ENCODE measurements around the gene TUBG2. TPM values are rescaled to one million over a fixed set of nuclear protein-coding genes. Genes with fewer than 3 reads are reported as not detected.

TUBG2 gene
- total and polyA plus RNA-seq, 2 experiments from 2014 or later, result 62.7 to 67.4 TPM

- H3K27me3 ChIP-seq, result no peaks in the 10 kb centered on the region
- H3K27ac ChIP-seq, result no peak overlapping the region
- H3K36me3 ChIP-seq, result peaks cover 34% of the 10 kb centered on the region
Observed at GRCh38 chr17:42699415-42699740, 40.3 kb downstream of the TUBG2 start.

GRCh38 chr17:42700586-42701289, 41.7 kb downstream of the TUBG2 start:
- Histone ChIP-seq H3K27ac (no peak overlapping the region), H3K9me3 (ENCODE audit: low read depth) (no peaks in the 10 kb centered on the region), H3K36me3 (peaks cover 36% of the 10 kb centered on the region), H3K4me1 (ENCODE audit: low read depth) (no peaks in the 10 kb centered on the region), H3K4me3 (no peak overlapping the region), H3K27me3 (no peaks in the 10 kb centered on the region)
- DNase-seq (ENCODE audit: low read depth in 1 of 2, low spot score in 1 of 2), result no peak
- TF ChIP-seq, protein P1, sequence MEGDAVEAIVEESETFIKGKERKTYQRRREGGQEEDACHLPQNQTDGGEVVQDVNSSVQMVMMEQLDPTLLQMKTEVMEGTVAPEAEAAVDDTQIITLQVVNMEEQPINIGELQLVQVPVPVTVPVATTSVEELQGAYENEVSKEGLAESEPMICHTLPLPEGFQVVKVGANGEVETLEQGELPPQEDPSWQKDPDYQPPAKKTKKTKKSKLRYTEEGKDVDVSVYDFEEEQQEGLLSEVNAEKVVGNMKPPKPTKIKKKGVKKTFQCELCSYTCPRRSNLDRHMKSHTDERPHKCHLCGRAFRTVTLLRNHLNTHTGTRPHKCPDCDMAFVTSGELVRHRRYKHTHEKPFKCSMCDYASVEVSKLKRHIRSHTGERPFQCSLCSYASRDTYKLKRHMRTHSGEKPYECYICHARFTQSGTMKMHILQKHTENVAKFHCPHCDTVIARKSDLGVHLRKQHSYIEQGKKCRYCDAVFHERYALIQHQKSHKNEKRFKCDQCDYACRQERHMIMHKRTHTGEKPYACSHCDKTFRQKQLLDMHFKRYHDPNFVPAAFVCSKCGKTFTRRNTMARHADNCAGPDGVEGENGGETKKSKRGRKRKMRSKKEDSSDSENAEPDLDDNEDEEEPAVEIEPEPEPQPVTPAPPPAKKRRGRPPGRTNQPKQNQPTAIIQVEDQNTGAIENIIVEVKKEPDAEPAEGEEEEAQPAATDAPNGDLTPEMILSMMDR (IDR thresholded peaks at IDR 0.05; ENCODE audit: low read depth, low read length), result no peak

More at GRCh38 chr17:42699415-42699740, 40.3 kb downstream of the TUBG2 start:
- H3K4me3 ChIP-seq, result no peak overlapping the region
- H3K9me3 ChIP-seq (ENCODE audit: low read depth), result no peaks in the 10 kb centered on the region
- TF ChIP-seq, protein P1 (IDR thresholded peaks at IDR 0.05; ENCODE audit: low read depth, low read length), result no peak
- DNase-seq (ENCODE audit: low read depth in 1 of 2, low spot score in 1 of 2), result no peak
- no peaks in the 10 kb centered on the region for H3K4me1 ChIP-seq (ENCODE audit: low read depth)

- Histone ChIP-seq H3K9me3 (ENCODE audit: low read depth) (no peaks in the 10 kb centered on the region), H3K4me1 (ENCODE audit: low read depth) (no peaks in the 10 kb centered on the region), H3K27me3 (no peaks in the 10 kb centered on the region), H3K4me3 (no peak overlapping the region), H3K27ac (no peak overlapping the region), H3K36me3 (peaks cover 37% of the 10 kb centered on the region)
- TF ChIP-seq, protein P1 (IDR thresholded peaks at IDR 0.05; ENCODE audit: low read depth, low read length), result no peak
- DNase-seq (ENCODE audit: low read depth in 1 of 2, low spot score in 1 of 2), result no peak
Observed at GRCh38 chr17:42702446-42702845, 43.4 kb downstream of the TUBG2 start.

- H3K27ac ChIP-seq, result no peak overlapping the region
- no peaks in the 10 kb centered on the region for H3K27me3 ChIP-seq
- H3K36me3 ChIP-seq, result peaks cover 42% of the 10 kb centered on the region
- no peaks in the 10 kb centered on the region for H3K4me1 ChIP-seq (ENCODE audit: low read depth)
- no peak overlapping the region for H3K4me3 ChIP-seq
- no peak for DNase-seq (ENCODE audit: low read depth in 1 of 2, low spot score in 1 of 2)
- no peaks in the 10 kb centered on the region for H3K9me3 ChIP-seq (ENCODE audit: low read depth)
- TF ChIP-seq, protein P1 (IDR thresholded peaks at IDR 0.05; ENCODE audit: low read depth, low read length), result no peak
Observed at GRCh38 chr17:42704490-42704836, 45.4 kb downstream of the TUBG2 start.

- TF ChIP-seq, protein P1 (IDR thresholded peaks at IDR 0.05; ENCODE audit: low read depth, low read length), result no peak
- peaks cover 45% of the 10 kb centered on the region for H3K36me3 ChIP-seq
- H3K27me3 ChIP-seq, result no peaks in the 10 kb centered on the region
- H3K27ac ChIP-seq, result no peak overlapping the region
- H3K4me1 ChIP-seq (ENCODE audit: low read depth), result no peaks in the 10 kb centered on the region
- H3K9me3 ChIP-seq (ENCODE audit: low read depth), result no peaks in the 10 kb centered on the region
- DNase-seq (ENCODE audit: low read depth in 1 of 2, low spot score in 1 of 2), result no peak
- no peak overlapping the region for H3K4me3 ChIP-seq
Observed at GRCh38 chr17:42704837-42705494, 45.9 kb downstream of the TUBG2 start.
